GM21423 (cell line): Measurements from ENCODE around the gene KLK13.

ENCODE experiments used
- ATAC-seq: cut with Tn5 transposase; IDR thresholded peaks from one replicate; pipeline ENCODE4 v1.9.1; 2021; ENCODE audit warnings: mild to moderate bottlenecking, moderate library complexity; ENCODE audit not compliant: unreplicated experiment

The KLK13 gene

GRCh38 chr19:51065221-51065960 is 499 bp upstream of the KLK13 start:
- no peak for ATAC-seq

- no peak for ATAC-seq
Observed at GRCh38 chr19:51063664-51064063, 1.2 kb downstream of the KLK13 start.

- ATAC-seq, result no peak
Observed at GRCh38 chr19:51060973-51061372, 3.9 kb downstream of the KLK13 start.

GRCh38 chr19:51060336-51060735 is 4.6 kb downstream of the KLK13 start:
- no peak for ATAC-seq

GRCh38 chr19:51059715-51060114 is 5.2 kb downstream of the KLK13 start:
- no peak for ATAC-seq

GRCh38 chr19:51055866-51056265 is 9.0 kb downstream of the KLK13 start:
- no peak for ATAC-seq

- ATAC-seq, result no peak
Observed at GRCh38 chr19:51047031-51047335, 17.9 kb downstream of the KLK13 start.

GRCh38 chr19:51044327-51044726 is 20.6 kb downstream of the KLK13 start:
- ATAC-seq, result no peak

GRCh38 chr19:51043497-51043896 is 21.4 kb downstream of the KLK13 start:
- ATAC-seq, result no peak

- ATAC-seq, result no peak
Observed at GRCh38 chr19:51040151-51040550, 24.7 kb downstream of the KLK13 start.

GRCh38 chr19:51036519-51036918 is 28.4 kb downstream of the KLK13 start:
- no peak for ATAC-seq

- no peak for ATAC-seq
Observed at GRCh38 chr19:51034704-51035103, 30.2 kb downstream of the KLK13 start, which contains the start of gene KLK12. Gene KLK12, minus strand, starts transcription at chr19:51035002. Its CDS starts 381 bp downstream, at chr19:51034621.

GRCh38 chr19:51031880-51032225 is 33.0 kb downstream of the KLK13 start:
- no peak for ATAC-seq

- ATAC-seq, result no peak
Observed at GRCh38 chr19:51031220-51031879, 33.5 kb downstream of the KLK13 start.

GRCh38 chr19:51030631-51031030 is 34.3 kb downstream of the KLK13 start:
- ATAC-seq, result no peak

- no peak for ATAC-seq
Observed at GRCh38 chr19:51029718-51030117, 35.2 kb downstream of the KLK13 start.

- ATAC-seq, result no peak
Observed at GRCh38 chr19:51027873-51028272, 37.0 kb downstream of the KLK13 start.

- ATAC-seq, result no peak
Observed at GRCh38 chr19:51027126-51027806, 37.6 kb downstream of the KLK13 start.

GRCh38 chr19:51026554-51026831 is 38.4 kb downstream of the KLK13 start, which contains the start of gene KLK11:
Gene KLK11, minus strand, starts transcription at chr19:51026616. Its CDS starts 985 bp downstream, at chr19:51025631.
- ATAC-seq, result no peak

GRCh38 chr19:51025809-51026553 is 38.9 kb downstream of the KLK13 start:
- ATAC-seq, result no peak

GRCh38 chr19:51025401-51025800 is 39.5 kb downstream of the KLK13 start:
- no peak for ATAC-seq

- no peak for ATAC-seq
Observed at GRCh38 chr19:51024924-51025323, 40.0 kb downstream of the KLK13 start.
